HEK293 (cell line): ENCODE results near the gene SEC14L6.

ENCODE experiments used
- CTCF ChIA-PET: fragments of 350-600 bp; formaldehyde crosslinking; extraction: SDS; loops from one replicate; lab custom pipeline; 2021; ENCODE audit warnings: antibody characterized with exemption; lab: Yijun Ruan, JAX
- POLR2A ChIA-PET: fragments of 300-600 bp; formaldehyde crosslinking; extraction: SDS; loops from one replicate; lab custom pipeline; 2020; ENCODE audit warnings: antibody characterized with exemption, inconsistent platforms; lab: Yijun Ruan, JAX
- H3K27ac ChIP-seq: fragments of 200-500 bp; sonication (Bioruptor generic); 2 replicates; pipeline ENCODE4 v1.5.1; 2014; ENCODE audit warnings: low read depth, low read length, control low read depth, inconsistent platforms; ENCODE audit errors: extremely low read depth
- H3K36me3 ChIP-seq, 2 experiments: fragments of 200-500 bp in 1 of 2; sonication (Bioruptor generic) in 1 of 2; 1 replicate in 1 of 2; 2 replicates in 1 of 2; pipeline ENCODE4 v1.5.1; 2014 to 2017; ENCODE audit warnings: inconsistent platforms in 2 of 2, low read length in 2 of 2; ENCODE audit not compliant: control insufficient read depth in 2 of 2, insufficient read depth in 1 of 2
- H3K4me1 ChIP-seq: fragments of 200-500 bp; sonication (Bioruptor generic); 2 replicates; pipeline ENCODE4 v1.5.1; 2014; ENCODE audit warnings: mild to moderate bottlenecking, low read length, inconsistent platforms; ENCODE audit not compliant: control insufficient read depth, insufficient read depth
- H3K4me3 ChIP-seq: 2 replicates; pipeline ENCODE4 v1.5.1; 2011; ENCODE audit warnings: low read depth, mild to moderate bottlenecking, control low read depth, low read length, moderate library complexity
- H3K9me3 ChIP-seq: fragments of 200-500 bp; sonication (Bioruptor generic); 2 replicates; pipeline ENCODE4 v1.5.1; 2014; ENCODE audit warnings: low read depth, low read length, inconsistent platforms; ENCODE audit not compliant: control insufficient read depth, insufficient read depth
- ATF2 ChIP-seq: fragments of 450-650 bp; formaldehyde crosslinking; IDR thresholded peaks from 2 replicates; pipeline ENCODE4 v1.5.1; 2016; ENCODE audit warnings: missing biosample characterization, missing genetic modification characterization, low read depth
- EGR2 ChIP-seq: fragments of 450-650 bp; formaldehyde crosslinking; IDR thresholded peaks from 2 replicates; pipeline ENCODE4 v1.5.1; 2016; ENCODE audit warnings: low read depth, missing biosample characterization, missing genetic modification characterization
- KLF16 ChIP-seq: fragments of 450-650 bp; formaldehyde crosslinking; IDR thresholded peaks from 2 replicates; pipeline ENCODE4 v1.5.1; 2017; ENCODE audit warnings: missing biosample characterization, missing genetic modification characterization
- KLF17 ChIP-seq: fragments of 450-650 bp; formaldehyde crosslinking; IDR thresholded peaks from 2 replicates; pipeline ENCODE4 v1.5.1; 2016; ENCODE audit warnings: missing biosample characterization, missing genetic modification characterization
- OSR2 ChIP-seq: fragments of 450-650 bp; formaldehyde crosslinking; IDR thresholded peaks from 2 replicates; pipeline ENCODE4 v1.5.1; 2016; ENCODE audit warnings: missing biosample characterization, missing genetic modification characterization
- ZBTB7A ChIP-seq: fragments of 450-650 bp; formaldehyde crosslinking; IDR thresholded peaks from 2 replicates; pipeline ENCODE4 v1.5.1; 2016; ENCODE audit warnings: low read depth, missing biosample characterization, missing genetic modification characterization
- ZFP3 ChIP-seq: fragments of 450-650 bp; formaldehyde crosslinking; IDR thresholded peaks from 2 replicates; pipeline ENCODE4 v1.5.1; 2016; ENCODE audit warnings: low read depth, missing biosample characterization, missing genetic modification characterization
- ZIC2 ChIP-seq: fragments of 450-650 bp; formaldehyde crosslinking; IDR thresholded peaks from 2 replicates; pipeline ENCODE4 v1.5.1; 2016; ENCODE audit warnings: missing biosample characterization, missing genetic modification characterization
- ZNF114 ChIP-seq: fragments of 450-650 bp; formaldehyde crosslinking; IDR thresholded peaks from 2 replicates; pipeline ENCODE4 v1.5.0; 2017; ENCODE audit warnings: missing biosample characterization, missing genetic modification characterization
- ZNF157 ChIP-seq: fragments of 450-650 bp; formaldehyde crosslinking; IDR thresholded peaks from 2 replicates; pipeline ENCODE4 v1.5.1; 2016; ENCODE audit warnings: missing biosample characterization, missing genetic modification characterization
- ZNF19 ChIP-seq: fragments of 450-650 bp; formaldehyde crosslinking; IDR thresholded peaks from 2 replicates; pipeline ENCODE4; 2016; ENCODE audit warnings: missing biosample characterization, missing genetic modification characterization, low read depth
- ZNF350 ChIP-seq: fragments of 450-650 bp; formaldehyde crosslinking; IDR thresholded peaks from 2 replicates; pipeline ENCODE4 v1.5.0; 2017; ENCODE audit warnings: missing biosample characterization, mild to moderate bottlenecking, missing genetic modification characterization
- ZNF354C ChIP-seq: fragments of 450-650 bp; formaldehyde crosslinking; IDR thresholded peaks from 2 replicates; pipeline ENCODE4 v1.5.1; 2016; ENCODE audit warnings: missing biosample characterization, missing genetic modification characterization, low read depth, borderline replicate concordance
- ZNF548 ChIP-seq: fragments of 450-650 bp; formaldehyde crosslinking; IDR thresholded peaks from 2 replicates; pipeline ENCODE4 v1.5.1; 2016; ENCODE audit warnings: missing biosample characterization, missing genetic modification characterization
- ZNF626 ChIP-seq: fragments of 450-650 bp; sonication (Bioruptor Pico); formaldehyde crosslinking; IDR thresholded peaks from 2 replicates; pipeline ENCODE4 v1.5.1; 2018; ENCODE audit warnings: missing biosample characterization, missing genetic modification characterization, inconsistent platforms
- ZNF777 ChIP-seq: fragments of 450-650 bp; formaldehyde crosslinking; IDR thresholded peaks from 2 replicates; pipeline ENCODE4 v1.5.1; 2017; ENCODE audit warnings: missing biosample characterization, missing genetic modification characterization, borderline replicate concordance
- ZNF785 ChIP-seq: fragments of 450-650 bp; formaldehyde crosslinking; IDR thresholded peaks from 2 replicates; pipeline ENCODE4 v1.5.1; 2016; ENCODE audit warnings: missing biosample characterization, missing genetic modification characterization
- ZNF837 ChIP-seq: fragments of 450-650 bp; formaldehyde crosslinking; IDR thresholded peaks from 2 replicates; pipeline ENCODE4 v1.5.1; 2016; ENCODE audit warnings: missing biosample characterization, missing genetic modification characterization
- TF ChIP-seq, protein P1 (sequence below): fragments of 450-650 bp; formaldehyde crosslinking; IDR thresholded peaks from 2 replicates; pipeline ENCODE4 v1.5.1; 2016; ENCODE audit warnings: missing biosample characterization, missing genetic modification characterization

SEC14L6 gene

GRCh38 chr22:30516273-30516672, 30.3 kb downstream of the SEC14L6 start (continued):
- TF ChIP-seq KLF17 (tag by site-specific recombination) (no peak), ZFP3 (tag by site-specific recombination) (no peak), ZNF114 (no peak)

DNA sequence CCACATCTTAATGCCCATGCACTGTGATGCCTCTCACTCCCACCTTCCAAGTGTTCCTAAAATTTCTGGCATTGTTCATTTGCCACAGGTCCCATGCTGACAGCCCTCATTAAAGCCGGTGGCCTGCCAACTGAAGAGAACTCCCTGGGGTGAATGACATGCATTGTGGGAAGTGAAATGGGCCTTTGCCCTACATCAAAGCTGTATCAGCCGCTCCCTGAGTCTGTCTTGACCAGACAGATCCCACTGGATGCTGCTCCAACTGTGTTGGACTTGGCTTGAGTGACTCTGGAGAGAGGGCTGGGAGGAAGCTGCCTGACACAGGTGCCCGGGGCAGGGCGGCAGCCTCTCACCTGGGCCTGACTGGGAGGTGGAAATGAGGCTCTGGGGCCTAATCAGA, 32.3 kb downstream of the SEC14L6 start:
- H3K9me3 ChIP-seq: no peaks in the 10 kb centered on the region
- H3K36me3 ChIP-seq: no peaks in the 10 kb centered on the region
- peaks cover 6% of the 10 kb centered on the region for H3K4me1 ChIP-seq
- H3K4me3 ChIP-seq: no peak overlapping the region
- POLR2A ChIA-PET: no interaction called here
- H3K27ac ChIP-seq: no peak overlapping the region
- CTCF ChIA-PET: no interaction called here
- no peak for TF ChIP-seq ZNF157
- TF ChIP-seq ZIC2 (tag by site-specific recombination): peak; percentile 30; the same call in 1 of the 2 replicates

- H3K9me3 ChIP-seq: no peaks in the 10 kb centered on the region
- H3K36me3 ChIP-seq: no peaks in the 10 kb centered on the region
- CTCF ChIA-PET: interaction anchor here (0.6 kb wide), 1 partner anchor 852 kb away, joined by 3 read pairs; no protein-coding TSS in a partner anchor
- H3K4me3 ChIP-seq: no peak overlapping the region
- H3K27ac ChIP-seq: no peak overlapping the region
- POLR2A ChIA-PET: no interaction called here
- H3K4me1 ChIP-seq: peaks cover 6% of the 10 kb centered on the region
- TF ChIP-seq ZNF777 (tag by site-specific recombination) (no peak), EGR2 (no peak), ZNF548 (tag by site-specific recombination) (peak; percentile 96)
- TF ChIP-seq, protein P1, sequence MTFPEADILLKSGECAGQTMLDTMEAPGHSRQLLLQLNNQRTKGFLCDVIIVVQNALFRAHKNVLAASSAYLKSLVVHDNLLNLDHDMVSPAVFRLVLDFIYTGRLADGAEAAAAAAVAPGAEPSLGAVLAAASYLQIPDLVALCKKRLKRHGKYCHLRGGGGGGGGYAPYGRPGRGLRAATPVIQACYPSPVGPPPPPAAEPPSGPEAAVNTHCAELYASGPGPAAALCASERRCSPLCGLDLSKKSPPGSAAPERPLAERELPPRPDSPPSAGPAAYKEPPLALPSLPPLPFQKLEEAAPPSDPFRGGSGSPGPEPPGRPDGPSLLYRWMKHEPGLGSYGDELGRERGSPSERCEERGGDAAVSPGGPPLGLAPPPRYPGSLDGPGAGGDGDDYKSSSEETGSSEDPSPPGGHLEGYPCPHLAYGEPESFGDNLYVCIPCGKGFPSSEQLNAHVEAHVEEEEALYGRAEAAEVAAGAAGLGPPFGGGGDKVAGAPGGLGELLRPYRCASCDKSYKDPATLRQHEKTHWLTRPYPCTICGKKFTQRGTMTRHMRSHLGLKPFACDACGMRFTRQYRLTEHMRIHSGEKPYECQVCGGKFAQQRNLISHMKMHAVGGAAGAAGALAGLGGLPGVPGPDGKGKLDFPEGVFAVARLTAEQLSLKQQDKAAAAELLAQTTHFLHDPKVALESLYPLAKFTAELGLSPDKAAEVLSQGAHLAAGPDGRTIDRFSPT: no peak
Measured at GRCh38 chr22:30513462-30513861, 33.1 kb downstream of the SEC14L6 start.

- no peaks in the 10 kb centered on the region for H3K9me3 ChIP-seq
- H3K27ac ChIP-seq: no peak overlapping the region
- no peaks in the 10 kb centered on the region for H3K36me3 ChIP-seq
- no peak overlapping the region for H3K4me3 ChIP-seq
- TF ChIP-seq OSR2 (tag by site-specific recombination) (no peak), ZNF626 (no peak), ZNF19 (tag by site-specific recombination) (no peak), ZNF350 (tag by site-specific recombination) (no peak), ATF2 (no peak), ZNF354C (tag by site-specific recombination) (no peak), ZNF785 (tag by site-specific recombination) (no peak), KLF16 (tag by site-specific recombination) (no peak), ZNF837 (tag by site-specific recombination) (no peak), ZIC2 (tag by site-specific recombination) (no peak), ZBTB7A (tag by site-specific recombination) (no peak)
- TF ChIP-seq, protein P1: no peak
- H3K4me1 ChIP-seq: peaks cover 2% of the 10 kb centered on the region
- POLR2A ChIA-PET: no interaction called here
- CTCF ChIA-PET: no interaction called here
Measured at GRCh38 chr22:30511911-30512310, 34.6 kb downstream of the SEC14L6 start.
